Measurements from ENCODE around the gene HSD17B1.

DNA sequence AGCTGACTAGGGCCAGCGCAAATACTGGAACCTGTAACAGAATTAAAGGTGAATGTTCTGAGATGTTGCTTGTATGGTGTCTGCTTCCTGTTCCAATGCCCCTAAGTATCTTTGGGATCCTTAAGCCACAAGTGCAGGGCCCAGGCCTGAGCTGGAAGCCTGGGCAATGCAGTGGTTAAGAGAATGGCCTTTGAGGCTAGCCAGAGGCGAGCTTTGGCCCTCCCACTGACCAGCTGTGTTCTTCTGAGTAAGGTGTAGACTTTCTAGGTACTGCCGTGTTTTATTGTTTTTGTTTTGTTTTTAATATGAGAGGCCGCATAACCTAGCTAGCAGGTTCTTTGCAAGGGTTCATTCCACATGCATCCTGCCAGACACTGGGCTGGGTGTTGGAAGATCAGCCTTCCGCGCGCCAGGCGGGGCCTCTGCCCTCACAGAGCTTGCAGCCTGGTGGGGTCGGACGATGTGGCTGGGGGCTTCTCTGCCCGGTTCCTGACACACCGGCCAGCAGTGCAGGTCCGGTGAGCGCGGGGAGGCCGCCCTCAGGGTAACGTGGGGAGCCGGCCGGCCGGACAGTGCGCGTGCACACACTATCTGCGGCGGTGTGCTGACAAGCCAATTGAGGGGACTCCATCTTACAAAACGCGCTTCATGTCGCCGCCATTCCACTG is 13.6 kb downstream of the HSD17B1 start:
- TF ChIP-seq, protein P1, sequence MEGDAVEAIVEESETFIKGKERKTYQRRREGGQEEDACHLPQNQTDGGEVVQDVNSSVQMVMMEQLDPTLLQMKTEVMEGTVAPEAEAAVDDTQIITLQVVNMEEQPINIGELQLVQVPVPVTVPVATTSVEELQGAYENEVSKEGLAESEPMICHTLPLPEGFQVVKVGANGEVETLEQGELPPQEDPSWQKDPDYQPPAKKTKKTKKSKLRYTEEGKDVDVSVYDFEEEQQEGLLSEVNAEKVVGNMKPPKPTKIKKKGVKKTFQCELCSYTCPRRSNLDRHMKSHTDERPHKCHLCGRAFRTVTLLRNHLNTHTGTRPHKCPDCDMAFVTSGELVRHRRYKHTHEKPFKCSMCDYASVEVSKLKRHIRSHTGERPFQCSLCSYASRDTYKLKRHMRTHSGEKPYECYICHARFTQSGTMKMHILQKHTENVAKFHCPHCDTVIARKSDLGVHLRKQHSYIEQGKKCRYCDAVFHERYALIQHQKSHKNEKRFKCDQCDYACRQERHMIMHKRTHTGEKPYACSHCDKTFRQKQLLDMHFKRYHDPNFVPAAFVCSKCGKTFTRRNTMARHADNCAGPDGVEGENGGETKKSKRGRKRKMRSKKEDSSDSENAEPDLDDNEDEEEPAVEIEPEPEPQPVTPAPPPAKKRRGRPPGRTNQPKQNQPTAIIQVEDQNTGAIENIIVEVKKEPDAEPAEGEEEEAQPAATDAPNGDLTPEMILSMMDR (IDR thresholded peaks at IDR 0.05) = no peak
- no peak for TF ChIP-seq POLR2A (IDR thresholded peaks at IDR 0.05)
